AG10803 (cell line): ENCODE data around the gene PRTFDC1.
"Not testable (repeated sequence)": the region's sequence is repeated elsewhere in the genome, so short reads cannot be mapped to it uniquely, and the experiment has no call there.

Experiments used
- DNase-seq: peaks from one replicate; pipeline ENCODE4 v3.0.0; 2010; ENCODE audit warnings: low read depth
- H3K4me3 ChIP-seq: 2 replicates; pipeline ENCODE4 v1.5.1; 2011; ENCODE audit warnings: mild to moderate bottlenecking, low read length, control low read depth
- TF ChIP-seq, protein P1 (sequence below): conservative IDR thresholded peaks from 2 replicates; pipeline ENCODE4 v1.5.1; 2011; ENCODE audit warnings: mild to moderate bottlenecking, low read length, control low read depth, inconsistent platforms

Gene PRTFDC1

GRCh38 chr10:24930427-24930826 lies 22.0 kb downstream of the PRTFDC1 start:
- DNase-seq = no peak
- no peak overlapping the region for H3K4me3 ChIP-seq

GRCh38 chr10:24929904-24930303 lies 22.5 kb downstream of the PRTFDC1 start:
- no peak overlapping the region for H3K4me3 ChIP-seq
- TF ChIP-seq, protein P1, sequence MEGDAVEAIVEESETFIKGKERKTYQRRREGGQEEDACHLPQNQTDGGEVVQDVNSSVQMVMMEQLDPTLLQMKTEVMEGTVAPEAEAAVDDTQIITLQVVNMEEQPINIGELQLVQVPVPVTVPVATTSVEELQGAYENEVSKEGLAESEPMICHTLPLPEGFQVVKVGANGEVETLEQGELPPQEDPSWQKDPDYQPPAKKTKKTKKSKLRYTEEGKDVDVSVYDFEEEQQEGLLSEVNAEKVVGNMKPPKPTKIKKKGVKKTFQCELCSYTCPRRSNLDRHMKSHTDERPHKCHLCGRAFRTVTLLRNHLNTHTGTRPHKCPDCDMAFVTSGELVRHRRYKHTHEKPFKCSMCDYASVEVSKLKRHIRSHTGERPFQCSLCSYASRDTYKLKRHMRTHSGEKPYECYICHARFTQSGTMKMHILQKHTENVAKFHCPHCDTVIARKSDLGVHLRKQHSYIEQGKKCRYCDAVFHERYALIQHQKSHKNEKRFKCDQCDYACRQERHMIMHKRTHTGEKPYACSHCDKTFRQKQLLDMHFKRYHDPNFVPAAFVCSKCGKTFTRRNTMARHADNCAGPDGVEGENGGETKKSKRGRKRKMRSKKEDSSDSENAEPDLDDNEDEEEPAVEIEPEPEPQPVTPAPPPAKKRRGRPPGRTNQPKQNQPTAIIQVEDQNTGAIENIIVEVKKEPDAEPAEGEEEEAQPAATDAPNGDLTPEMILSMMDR = no peak
- DNase-seq = no peak

More at GRCh38 chr10:24930427-24930826, 22.0 kb downstream of the PRTFDC1 start:
- TF ChIP-seq, protein P1 = no peak

DNA sequence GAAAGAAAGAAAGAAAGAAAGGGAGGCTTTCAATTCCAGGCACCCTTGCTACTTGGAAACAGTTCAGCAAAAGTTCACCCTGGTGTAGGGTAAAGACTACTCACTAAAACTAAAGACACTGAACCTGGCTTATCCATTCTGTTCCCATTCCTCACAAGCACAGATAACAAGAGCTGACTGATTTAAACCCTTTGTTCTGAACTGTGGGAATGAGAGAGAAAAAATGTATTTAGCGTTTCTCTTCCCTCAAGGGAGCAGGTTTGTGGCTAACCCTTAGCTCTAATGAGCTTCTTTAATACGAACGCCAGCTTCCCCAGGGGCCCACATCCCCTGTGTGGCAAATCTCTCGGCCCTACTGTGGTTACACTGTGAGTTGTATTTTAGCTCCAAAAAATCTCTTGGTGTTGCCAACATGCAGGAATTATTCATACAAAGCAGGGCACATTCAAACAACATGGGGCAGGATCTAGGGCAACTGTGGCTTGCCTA lies 23.3 kb downstream of the PRTFDC1 start:
- H3K4me3 ChIP-seq = no peak overlapping the region
- peak; percentile 70 for DNase-seq
- TF ChIP-seq, protein P1 = no peak

- TF ChIP-seq, protein P1 = no peak
- H3K4me3 ChIP-seq = no peak overlapping the region
- no peak for DNase-seq
Observed at GRCh38 chr10:24928163-24928562, 24.2 kb downstream of the PRTFDC1 start.

GRCh38 chr10:24926557-24926956 lies 25.8 kb downstream of the PRTFDC1 start:
- TF ChIP-seq, protein P1 = no peak

GRCh38 chr10:24925799-24926198 lies 26.6 kb downstream of the PRTFDC1 start:
- TF ChIP-seq, protein P1 = no peak
- H3K4me3 ChIP-seq = no peak overlapping the region
- DNase-seq = no peak

More at GRCh38 chr10:24926557-24926956, 25.8 kb downstream of the PRTFDC1 start:
- DNase-seq = no peak
- no peak overlapping the region for H3K4me3 ChIP-seq

GRCh38 chr10:24924483-24924882 lies 27.9 kb downstream of the PRTFDC1 start:
- DNase-seq, H3K4me3 ChIP-seq: not testable (repeated sequence)

DNA sequence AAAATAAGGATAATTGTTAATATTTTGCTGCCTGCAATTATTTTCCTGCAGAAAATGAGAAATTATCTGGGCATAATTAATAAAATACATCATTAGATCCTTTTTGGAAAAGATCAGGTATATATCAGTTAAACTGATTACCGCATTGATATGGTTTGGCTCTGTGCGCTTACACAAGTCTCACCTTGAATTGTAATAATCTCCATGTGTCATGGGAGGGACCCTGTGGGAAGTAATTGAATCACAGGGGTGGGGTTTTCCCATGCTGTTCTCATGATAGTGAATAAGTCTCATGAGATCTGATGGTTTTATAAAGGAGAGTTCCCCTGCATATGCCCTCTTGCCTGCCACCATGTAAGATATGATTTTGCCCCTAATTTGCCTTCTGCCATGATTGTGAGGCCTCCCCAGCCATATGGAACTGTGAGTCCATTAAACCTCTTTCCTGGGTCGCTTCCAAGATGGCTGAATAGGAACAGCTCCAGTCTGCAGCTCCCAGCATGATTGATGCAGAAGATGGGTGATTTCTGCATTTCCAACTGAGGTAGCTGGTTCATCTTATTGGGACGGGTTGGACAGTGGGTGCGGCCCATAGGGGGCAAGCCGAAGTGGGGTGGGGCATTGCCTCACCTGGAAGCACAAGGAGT lies 30.1 kb downstream of the PRTFDC1 start:
- DNase-seq, H3K4me3 ChIP-seq: not testable (repeated sequence)
